Myometrial cell (primary cell): ENCODE results near the gene LRIG1. TPM values are rescaled to one million over a fixed set of nuclear protein-coding genes. Genes with fewer than 3 reads are reported as not detected.

Experiments
- total RNA-seq: library from RNA; depleted of rRNA; stranded (reverse); fragments of >200 nt; gene quantifications from 2 replicates; pipeline ENCODE4 v1.2.3, GENCODE V29; 2015

The LRIG1 gene
- 2.3 and 3.0 TPM in 2 replicates for total RNA-seq

DNA sequence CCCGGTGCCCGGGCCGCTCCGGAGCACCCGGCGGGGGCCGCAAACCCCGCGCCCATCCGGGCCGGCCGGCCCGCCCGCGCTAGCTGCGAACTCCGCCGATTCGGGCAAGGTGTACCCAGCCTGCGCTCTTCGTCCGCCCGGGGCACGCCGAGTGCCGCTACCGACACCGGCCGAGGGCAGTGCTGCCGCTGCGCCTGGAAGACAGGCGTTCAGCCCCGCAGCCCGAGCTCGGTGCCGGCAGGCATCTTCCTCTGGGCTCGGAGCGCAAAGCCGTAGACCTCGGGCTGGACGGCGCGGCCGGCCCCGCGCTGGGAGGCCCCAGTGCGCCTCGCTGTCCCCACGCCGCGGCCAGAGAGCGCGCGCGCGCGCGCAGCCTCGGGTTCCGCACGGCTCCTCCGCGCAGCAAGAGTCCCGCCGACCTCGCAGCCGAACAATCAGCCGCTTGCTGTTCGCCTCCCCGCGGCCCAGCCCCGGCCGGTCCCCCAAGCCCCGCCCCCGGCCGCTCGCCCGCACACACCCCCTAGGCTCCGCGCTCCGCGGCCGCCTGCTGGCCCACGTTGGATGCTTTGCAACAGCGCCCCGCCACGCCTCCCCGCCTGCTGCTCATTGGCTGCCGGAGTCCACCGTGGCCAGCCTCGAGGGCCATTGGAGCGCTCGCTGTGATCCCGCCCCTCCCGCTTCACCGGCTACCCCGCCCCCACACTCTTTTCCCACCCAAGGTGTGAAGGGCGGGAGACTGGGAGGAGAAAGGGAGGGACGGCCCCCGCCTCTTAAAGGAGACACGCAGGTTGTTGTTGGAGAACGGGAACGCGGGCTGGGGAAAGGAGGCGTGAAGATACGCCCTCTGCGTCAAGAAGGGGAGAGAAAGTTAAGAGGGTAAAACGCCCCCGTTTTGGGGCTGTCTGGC lies at the start of gene LRIG1:
TSS of gene LRIG1 (minus strand) at position 447 of the 907 bp plus-strand sequence. CDS start 615 bp downstream, outside the sequence.

